Kidney glomerular epithelial cell (primary cell): Measurements from ENCODE around the gene MMP17.

Experiments
- DNase-seq: peaks from one replicate; lab custom pipeline; 2025; lab: John Stamatoyannopoulos, UW

MMP17 gene

GRCh38 chr12:131895640-131896079, 67.5 kb downstream of the MMP17 start:
- DNase-seq, result no peak

GRCh38 chr12:131896080-131896810, 68.1 kb downstream of the MMP17 start:
- DNase-seq, result peak; percentile 67

- DNase-seq, result no peak
Observed at GRCh38 chr12:131896811-131897270, 68.6 kb downstream of the MMP17 start.

- no peak for DNase-seq
Observed at GRCh38 chr12:131897276-131897675, 69.1 kb downstream of the MMP17 start.

GRCh38 chr12:131897875-131898274, 69.7 kb downstream of the MMP17 start:
- DNase-seq, result no peak

GRCh38 chr12:131900397-131900796, 72.2 kb downstream of the MMP17 start:
- DNase-seq, result no peak
